Measurements from ENCODE around the gene LHPP.
"Not testable (repeated sequence)": the region's sequence is repeated elsewhere in the genome, so short reads cannot be mapped to it uniquely, and the experiment has no call there.

Gene LHPP

GRCh38 chr10:124461642-124462347, at the start of gene LHPP:
Gene LHPP (plus strand): TSS chr10:124461823. CDS start chr10:124461863, 40 bp downstream.
- peak; percentile 83 for DNase-seq

GRCh38 chr10:124414076-124414475, 47.5 kb upstream of the LHPP start:
- no peak for DNase-seq

- no peak for DNase-seq
Observed at GRCh38 chr10:124415210-124415609, 46.4 kb upstream of the LHPP start.

- no peak for DNase-seq
Observed at GRCh38 chr10:124416733-124417132, 44.9 kb upstream of the LHPP start.

- peak; percentile 34 for DNase-seq
Observed at GRCh38 chr10:124417895-124418725, 43.5 kb upstream of the LHPP start.

- DNase-seq: peak; percentile 95
Observed at GRCh38 chr10:124418726-124419501, 42.7 kb upstream of the LHPP start, which contains the start of gene OAT. Gene OAT (minus strand): TSS chr10:124418923. CDS start chr10:124412171, 6,752 bp downstream.

GRCh38 chr10:124419635-124420034, 42.0 kb upstream of the LHPP start:
- peak; percentile 0 for DNase-seq

GRCh38 chr10:124420254-124420653, 41.4 kb upstream of the LHPP start:
- no peak for DNase-seq

- DNase-seq: no peak
Observed at GRCh38 chr10:124422742-124423141, 38.9 kb upstream of the LHPP start.

GRCh38 chr10:124423813-124424212, 37.8 kb upstream of the LHPP start:
- no peak for DNase-seq

GRCh38 chr10:124425227-124425962, 36.2 kb upstream of the LHPP start:
- no peak for DNase-seq

GRCh38 chr10:124428207-124428777, 33.3 kb upstream of the LHPP start:
- no peak for DNase-seq

GRCh38 chr10:124429576-124429975, 32.0 kb upstream of the LHPP start:
- no peak for DNase-seq

- no peak for DNase-seq
Observed at GRCh38 chr10:124430077-124430476, 31.5 kb upstream of the LHPP start.

- no peak for DNase-seq
Observed at GRCh38 chr10:124433461-124433860, 28.2 kb upstream of the LHPP start.

GRCh38 chr10:124435683-124436082, 25.9 kb upstream of the LHPP start:
- DNase-seq: not testable (repeated sequence)

GRCh38 chr10:124436191-124436638, 25.4 kb upstream of the LHPP start:
- no peak for DNase-seq

- DNase-seq: not testable (repeated sequence)
Observed at GRCh38 chr10:124441694-124442093, 19.9 kb upstream of the LHPP start.

- DNase-seq: no peak
Observed at GRCh38 chr10:124446830-124447750, 14.5 kb upstream of the LHPP start.

- DNase-seq: no peak
Observed at GRCh38 chr10:124447751-124448466, 13.7 kb upstream of the LHPP start.

All from stimulated activated CD4-positive, alpha-beta T cell treated with anti-CD3 and anti-CD28 coated beads, Interleukin-12 subunit alpha, Interleukin-12 subunit beta, amount 100 ng/mL, for 4 hours (primary cell).